Mucosa of rectum (tissue), 2 donors: ENCODE measurements around the gene OR11H1.
"Not testable (repeated sequence)": the region's sequence is repeated elsewhere in the genome, so short reads cannot be mapped to it uniquely, and the experiment has no call there.

Experiments
- H3K27ac ChIP-seq, 2 donors: one replicate each; pipeline ENCODE4 v1.7.0; 2013; ENCODE audit warnings: inconsistent platforms in 2 of 2, low read depth in 2 of 2, low read length in 2 of 2
- H3K27me3 ChIP-seq, 2 donors: one replicate each; pipeline ENCODE4 v1.7.0; 2013; ENCODE audit warnings: low read length in 2 of 2; ENCODE audit not compliant: control insufficient read depth in 2 of 2, insufficient read depth in 2 of 2
- H3K36me3 ChIP-seq, 2 donors: one replicate each; pipeline ENCODE4 v1.7.0; 2013; ENCODE audit warnings: low read length in 2 of 2; ENCODE audit not compliant: control insufficient read depth in 2 of 2, insufficient read depth in 2 of 2
- H3K4me1 ChIP-seq, 2 donors: one replicate each; pipeline ENCODE4 v1.7.0; 2013; ENCODE audit warnings: low read length in 2 of 2, mild to moderate bottlenecking in 1 of 2; ENCODE audit not compliant: control insufficient read depth in 2 of 2, insufficient read depth in 2 of 2
- H3K4me3 ChIP-seq, 2 donors: one replicate each; pipeline ENCODE4 v1.7.0; 2013; ENCODE audit warnings: low read length in 2 of 2
- H3K9ac ChIP-seq, 2 donors: one replicate each; pipeline ENCODE4 v1.7.0; 2013; ENCODE audit warnings: low read length in 2 of 2, low read depth in 1 of 2, mild to moderate bottlenecking in 1 of 2
- H3K9me3 ChIP-seq, 2 donors: one replicate each; pipeline ENCODE4 v1.7.0; 2013; ENCODE audit warnings: low read length in 2 of 2; ENCODE audit not compliant: control insufficient read depth in 2 of 2
- donor health status: healthy.
- donor health status: Normal muscosa, but diverticular disease.

Gene OR11H1, protein sequence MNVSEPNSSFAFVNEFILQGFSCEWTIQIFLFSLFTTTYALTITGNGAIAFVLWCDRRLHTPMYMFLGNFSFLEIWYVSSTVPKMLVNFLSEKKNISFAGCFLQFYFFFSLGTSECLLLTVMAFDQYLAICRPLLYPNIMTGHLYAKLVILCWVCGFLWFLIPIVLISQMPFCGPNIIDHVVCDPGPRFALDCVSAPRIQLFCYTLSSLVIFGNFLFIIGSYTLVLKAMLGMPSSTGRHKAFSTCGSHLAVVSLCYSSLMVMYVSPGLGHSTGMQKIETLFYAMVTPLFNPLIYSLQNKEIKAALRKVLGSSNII

DNA sequence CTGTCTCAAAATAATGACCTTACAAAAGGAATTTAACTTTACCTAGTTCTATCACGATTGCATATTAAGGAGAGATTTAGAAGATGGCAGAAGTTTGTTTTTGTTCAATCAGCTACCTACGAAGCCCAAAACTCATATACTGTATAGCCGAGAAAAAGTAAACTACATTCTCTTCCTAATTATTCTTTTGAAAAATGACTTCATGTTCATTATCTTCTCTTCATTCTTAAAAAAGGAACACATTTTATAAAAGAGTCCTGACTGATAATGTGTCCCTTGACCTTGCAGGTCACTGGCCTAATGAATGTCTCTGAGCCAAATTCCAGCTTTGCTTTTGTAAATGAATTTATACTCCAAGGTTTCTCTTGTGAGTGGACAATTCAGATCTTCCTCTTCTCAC lies at the start of gene OR11H1:
Gene OR11H1, plus strand, starts transcription at position 301 of the 400 bp plus-strand sequence. Its CDS starts 0 bp downstream, at position 301.
- H3K9me3 ChIP-seq, H3K4me3 ChIP-seq, H3K4me1 ChIP-seq, H3K9ac ChIP-seq, H3K27ac ChIP-seq, H3K27me3 ChIP-seq, H3K36me3 ChIP-seq: not testable (repeated sequence)

DNA sequence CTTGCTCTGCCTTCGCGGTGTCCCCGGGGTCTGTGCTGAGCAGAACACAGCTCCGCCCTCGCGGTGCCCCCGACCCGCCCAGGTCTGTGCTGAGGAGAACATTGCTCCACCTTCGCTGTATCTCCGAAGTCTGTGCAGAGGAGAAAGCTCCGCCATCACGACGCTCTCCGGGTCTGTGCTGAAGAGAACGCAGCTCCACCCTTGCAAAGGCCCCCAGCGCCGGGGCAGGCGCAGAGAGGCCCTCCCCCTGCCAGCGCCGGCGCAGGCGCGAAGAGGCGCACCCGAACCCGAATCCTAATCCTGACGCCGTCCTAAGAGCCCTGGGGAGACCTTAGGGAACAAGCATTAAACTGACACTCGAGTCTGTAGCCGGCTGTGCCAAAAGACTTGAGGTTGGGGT lies 18.0 kb upstream of the OR11H1 start:
- not testable (repeated sequence) for H3K27me3 ChIP-seq, H3K4me3 ChIP-seq, H3K9ac ChIP-seq, H3K4me1 ChIP-seq, H3K36me3 ChIP-seq, H3K9me3 ChIP-seq, H3K27ac ChIP-seq

DNA sequence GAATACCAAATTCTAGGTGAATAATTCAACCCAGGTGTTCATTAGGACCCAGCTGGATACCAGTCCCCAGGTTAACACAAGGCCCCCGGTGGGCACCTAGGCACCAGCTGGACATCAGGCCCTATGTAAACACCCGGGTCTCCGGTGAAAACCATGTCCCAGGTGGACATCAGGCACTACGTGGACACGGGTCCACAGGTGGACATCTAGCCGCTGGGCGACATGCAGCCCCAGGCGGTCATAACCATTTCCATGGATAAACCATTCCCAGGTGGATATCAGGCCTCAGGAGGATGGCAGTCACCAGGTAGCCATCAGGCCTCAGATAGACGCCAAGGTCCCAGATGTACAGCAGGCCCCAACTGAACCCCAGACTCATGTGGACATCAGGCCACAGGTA lies 12.1 kb upstream of the OR11H1 start:
- not testable (repeated sequence) for H3K4me3 ChIP-seq, H3K9me3 ChIP-seq, H3K27me3 ChIP-seq, H3K4me1 ChIP-seq, H3K27ac ChIP-seq, H3K36me3 ChIP-seq, H3K9ac ChIP-seq

DNA sequence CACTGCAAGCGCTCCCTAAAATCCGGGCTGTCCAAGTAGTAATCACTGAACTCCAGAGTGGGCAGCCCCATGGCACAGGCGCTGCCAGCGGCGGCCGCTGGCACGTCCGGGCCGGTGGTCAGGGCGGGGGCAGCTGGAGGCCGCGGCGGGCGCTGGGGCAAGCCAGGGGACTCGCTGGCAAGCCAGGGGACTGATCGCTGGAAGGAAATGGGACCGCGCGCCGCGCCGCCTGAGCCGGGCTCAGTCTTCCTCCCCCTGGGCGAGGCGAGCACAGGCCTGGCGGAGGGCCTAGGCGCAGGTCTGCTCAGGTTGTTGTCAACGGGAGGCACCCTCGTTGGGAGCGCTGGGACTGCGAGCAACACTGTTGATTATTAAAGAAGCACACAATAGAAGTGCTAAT lies 25.8 kb downstream of the OR11H1 start:
- H3K36me3 ChIP-seq, H3K4me1 ChIP-seq, H3K9me3 ChIP-seq, H3K4me3 ChIP-seq, H3K9ac ChIP-seq, H3K27me3 ChIP-seq, H3K27ac ChIP-seq: not testable (repeated sequence)

DNA sequence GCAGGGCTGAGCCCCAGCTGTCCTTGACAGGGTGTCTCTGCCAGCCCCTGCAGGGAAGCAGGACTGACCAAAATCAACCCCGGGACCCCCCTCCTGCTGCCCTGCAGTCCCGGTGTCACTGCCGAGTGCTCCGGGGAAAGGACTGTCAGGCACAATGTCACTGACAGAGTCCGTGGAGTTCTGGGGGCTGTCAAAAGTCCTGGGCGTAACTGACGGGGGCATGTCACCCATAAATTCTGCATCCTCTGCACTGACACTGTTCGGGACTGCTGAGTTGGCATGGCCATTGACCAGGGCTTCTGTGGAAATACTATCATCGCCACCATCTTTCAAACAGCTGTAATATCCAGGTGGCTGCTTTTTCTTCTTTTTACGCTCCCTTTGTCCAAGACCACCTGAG lies 35.5 kb downstream of the OR11H1 start:
- not testable (repeated sequence) for H3K27me3 ChIP-seq, H3K36me3 ChIP-seq, H3K4me3 ChIP-seq, H3K27ac ChIP-seq, H3K4me1 ChIP-seq, H3K9ac ChIP-seq, H3K9me3 ChIP-seq

DNA sequence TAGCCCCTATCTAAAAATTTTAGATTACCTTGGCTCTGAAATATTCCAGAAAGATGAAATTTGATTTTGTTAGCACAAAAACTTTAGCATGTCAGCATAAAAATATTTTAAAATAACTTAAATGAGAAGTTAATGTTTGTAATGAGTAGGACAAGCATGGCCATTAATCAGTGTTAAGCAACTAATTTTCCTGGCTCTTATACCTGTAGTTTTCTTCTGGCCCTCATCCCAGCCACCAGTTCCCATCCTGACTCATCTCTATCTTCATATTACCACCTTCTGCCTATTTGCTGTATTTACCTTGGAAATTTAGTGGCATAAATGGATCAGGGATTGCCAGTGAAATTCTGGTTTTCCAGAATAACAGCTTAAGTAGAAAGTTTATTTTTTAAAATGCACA lies 37.1 kb downstream of the OR11H1 start:
- H3K4me1 ChIP-seq, H3K4me3 ChIP-seq, H3K27me3 ChIP-seq, H3K36me3 ChIP-seq, H3K9me3 ChIP-seq, H3K27ac ChIP-seq, H3K9ac ChIP-seq: not testable (repeated sequence)
